ENCODE data around the gene WEE2. TPM values are rescaled to one million over a fixed set of nuclear protein-coding genes. Genes with fewer than 3 reads are reported as not detected.

WEE2 gene
- total RNA-seq, 1 donor from 2014 or later = not detected

GRCh38 chr7:141698247-141699015, 9.7 kb upstream of the WEE2 start:
- no peak for TF ChIP-seq CTCF (IDR thresholded peaks at IDR 0.05)
- no peak overlapping the region for H3K4me3 ChIP-seq
- H3K27ac ChIP-seq = no peak overlapping the region
- peaks cover 0 to 22% of the 10 kb centered on the region in 2 donors for H3K4me1 ChIP-seq
- DNase-seq (ENCODE audit: low spot score in 2 of 2) = no peak
- no peaks in the 10 kb centered on the region for H3K36me3 ChIP-seq
- intact Hi-C loops (cut with DNase I) = no loop called here
- no peaks in the 10 kb centered on the region for H3K9me3 ChIP-seq
- no peaks in the 10 kb centered on the region for H3K27me3 ChIP-seq

GRCh38 chr7:141699860-141700259, 8.3 kb upstream of the WEE2 start:
- intact Hi-C loops (cut with DNase I) = loop anchor here (5.0 kb wide), 1 partner anchor 48 kb away; no protein-coding TSS in a partner anchor
- Histone ChIP-seq H3K27ac (no peak overlapping the region), H3K36me3 (no peaks in the 10 kb centered on the region), H3K4me3 (no peak overlapping the region), H3K27me3 (no peaks in the 10 kb centered on the region), H3K9me3 (no peaks in the 10 kb centered on the region), H3K4me1 (peaks cover 0 to 22% of the 10 kb centered on the region in 2 donors)
- no peak for DNase-seq (ENCODE audit: low spot score in 2 of 2)
- no peak for TF ChIP-seq CTCF (IDR thresholded peaks at IDR 0.05)

DNA sequence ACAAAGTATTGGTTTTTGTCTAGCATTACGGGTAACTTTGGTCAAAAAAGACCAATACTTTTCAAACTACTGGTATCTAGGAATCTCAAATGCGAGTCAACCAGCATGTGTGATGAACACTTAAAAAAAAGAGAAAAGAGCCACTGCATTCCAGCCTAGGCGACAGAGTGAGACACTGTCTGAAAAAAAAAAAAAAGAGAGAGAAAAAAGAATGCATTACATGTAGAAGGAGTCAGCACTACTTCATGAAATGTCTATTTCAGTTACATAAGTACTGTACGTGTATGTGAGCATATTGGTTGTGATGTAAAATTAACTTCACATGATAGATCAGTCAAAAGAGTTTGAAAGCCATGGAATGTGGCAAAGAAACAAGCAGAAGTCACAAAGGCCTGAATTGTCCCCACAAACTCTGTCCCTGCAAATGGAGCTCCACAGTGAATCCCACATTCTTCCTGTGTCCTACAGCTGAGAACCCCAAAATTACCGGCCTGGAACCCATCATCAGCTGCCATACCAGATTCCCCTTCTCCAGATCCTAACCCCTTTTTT, 7.8 kb upstream of the WEE2 start:
- intact Hi-C loops (cut with DNase I) = loop anchor here (5.0 kb wide), 1 partner anchor 48 kb away; no protein-coding TSS in a partner anchor
- H3K36me3 ChIP-seq = no peaks in the 10 kb centered on the region
- peak overlapping the region; percentile 84 to 99 for H3K4me3 ChIP-seq
- peak overlapping the region; percentile 82 to 97 for H3K27ac ChIP-seq
- DNase-seq (ENCODE audit: low spot score in 2 of 2) = no peak
- no peaks in the 10 kb centered on the region for H3K9me3 ChIP-seq
- no peaks in the 10 kb centered on the region for H3K27me3 ChIP-seq
- no peak for TF ChIP-seq CTCF (IDR thresholded peaks at IDR 0.05)
- peaks cover 0 to 22% of the 10 kb centered on the region in 2 donors for H3K4me1 ChIP-seq

DNA sequence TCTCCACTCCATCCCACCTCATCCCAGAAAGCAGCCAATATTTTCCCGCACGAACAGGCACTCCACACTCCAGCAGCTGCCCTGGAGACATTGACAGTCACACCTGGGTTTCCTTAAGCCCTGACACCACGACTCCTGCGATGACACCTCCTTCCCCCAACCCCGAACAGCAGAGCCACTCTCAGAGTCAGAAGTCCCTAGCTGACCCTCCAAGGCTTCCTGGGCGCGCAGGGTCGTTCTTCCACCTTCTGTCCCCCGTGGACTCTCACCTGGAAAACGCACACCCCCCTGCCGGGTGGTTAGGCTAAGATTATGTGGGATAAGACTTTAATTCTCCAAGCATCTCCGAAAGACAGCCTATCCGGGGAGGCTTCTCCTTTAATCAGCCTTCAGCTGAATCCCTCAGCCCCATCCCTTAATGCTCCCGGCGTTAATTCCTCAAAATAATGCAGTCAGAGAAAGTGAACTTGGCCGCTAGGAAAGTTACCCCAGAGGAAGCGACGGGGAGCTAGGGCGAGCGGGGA, 7.2 kb upstream of the WEE2 start:
- peak overlapping the region; percentile 84 to 99 for H3K4me3 ChIP-seq
- intact Hi-C loops (cut with DNase I) = loop anchor here (5.0 kb wide), 1 partner anchor 49 kb away; no protein-coding TSS in a partner anchor
- H3K27me3 ChIP-seq = no peaks in the 10 kb centered on the region
- peak overlapping the region; percentile 82 to 97 for H3K27ac ChIP-seq
- no peak for DNase-seq (ENCODE audit: low spot score in 2 of 2)
- no peak for TF ChIP-seq CTCF (IDR thresholded peaks at IDR 0.05)
- no peaks in the 10 kb centered on the region for H3K9me3 ChIP-seq
- H3K4me1 ChIP-seq = peaks cover 0 to 18% of the 10 kb centered on the region in 2 donors
- no peaks in the 10 kb centered on the region for H3K36me3 ChIP-seq

DNA sequence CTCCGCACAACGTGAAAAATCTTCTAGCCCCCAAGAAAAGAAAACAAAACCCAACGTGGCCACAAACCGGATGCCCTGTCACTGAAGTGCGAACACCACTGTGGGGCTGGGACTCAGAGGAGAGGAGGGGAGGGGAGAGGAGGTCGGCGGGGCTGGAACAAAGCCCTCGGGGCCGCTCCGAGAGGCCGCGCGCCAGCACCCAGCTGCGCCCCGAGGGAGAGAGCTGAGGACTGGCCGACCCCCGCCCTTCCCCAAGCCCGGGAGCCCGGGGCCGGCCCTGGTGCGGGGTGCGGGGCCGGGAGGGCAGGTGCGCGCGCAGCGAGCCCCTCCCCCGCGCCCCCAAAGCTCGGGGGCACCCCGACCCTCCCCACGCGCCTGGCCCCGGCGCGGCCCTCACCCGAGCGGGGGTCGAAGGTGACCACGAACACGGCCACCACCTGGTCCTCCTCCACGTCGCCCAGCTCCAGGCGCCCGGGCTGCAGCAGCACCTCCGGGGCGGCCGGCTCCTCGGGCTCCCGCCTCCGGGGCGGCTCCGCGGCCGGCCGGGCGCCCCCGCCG, 6.6 kb upstream of the WEE2 start:
- DNase-seq (ENCODE audit: low spot score in 2 of 2) = peak in 1 of 2 donors; percentile 71
- peak overlapping the region; percentile 84 to 99 for H3K4me3 ChIP-seq
- no peaks in the 10 kb centered on the region for H3K36me3 ChIP-seq
- H3K4me1 ChIP-seq = peaks cover 0 to 13% of the 10 kb centered on the region in 2 donors
- H3K27ac ChIP-seq = peak overlapping the region; percentile 82 to 97
- H3K9me3 ChIP-seq = no peaks in the 10 kb centered on the region
- no peak for TF ChIP-seq CTCF (IDR thresholded peaks at IDR 0.05)
- H3K27me3 ChIP-seq = no peaks in the 10 kb centered on the region
- intact Hi-C loops (cut with DNase I) = loop anchor here (2.0 to 5.0 kb wide), 2 partner anchors 37 to 49 kb away; partner anchors contain the start of gene SSBP1
